Measurements from ENCODE around the gene PPP1R37.

DNA sequence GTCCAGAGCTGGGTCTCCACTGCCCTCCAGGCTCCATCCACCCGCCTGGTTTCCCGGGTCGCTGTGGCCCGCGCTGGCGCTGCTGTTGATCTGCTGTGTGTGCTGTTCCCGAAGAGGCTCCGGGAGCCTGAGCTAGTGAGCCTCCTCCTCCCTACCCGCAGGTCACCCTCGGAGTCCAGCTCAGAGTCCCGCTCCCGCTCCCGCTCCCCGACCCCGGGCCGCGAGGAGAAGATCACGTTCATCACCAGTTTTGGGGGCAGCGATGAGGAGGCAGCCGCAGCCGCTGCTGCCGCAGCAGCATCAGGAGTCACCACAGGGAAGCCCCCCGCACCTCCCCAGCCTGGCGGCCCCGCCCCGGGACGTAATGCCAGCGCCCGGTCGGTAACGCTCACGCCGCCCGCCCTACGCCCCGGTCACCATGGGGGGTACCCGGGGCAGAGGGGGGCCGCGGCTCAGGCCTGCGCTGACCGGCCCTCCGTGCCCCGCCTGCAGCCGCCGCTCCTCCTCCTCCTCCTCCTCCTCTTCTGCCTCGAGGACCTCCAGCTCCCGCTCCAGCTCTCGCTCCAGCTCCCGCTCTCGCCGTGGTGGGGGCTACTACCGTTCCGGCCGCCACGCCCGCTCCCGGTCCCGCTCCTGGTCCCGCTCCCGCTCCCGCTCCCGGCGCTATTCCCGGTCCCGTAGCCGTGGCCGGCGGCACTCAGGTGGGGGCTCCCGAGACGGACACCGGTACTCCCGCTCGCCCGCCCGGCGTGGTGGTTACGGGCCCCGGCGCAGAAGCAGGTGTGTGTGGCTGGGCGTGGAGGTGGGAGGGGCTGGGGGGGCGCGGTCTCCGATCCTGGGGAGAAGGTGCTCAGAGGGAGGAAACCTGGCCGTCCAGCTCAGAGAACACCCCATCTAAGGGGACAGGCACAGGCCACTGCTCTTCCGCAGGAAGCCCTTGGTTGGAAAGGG lies 28.9 kb upstream of the PPP1R37 start:
- TF ChIP-seq ESRRG (CRISPR knock-in tag; IDR thresholded peaks at IDR 0.05) (no peak), ZFP30 (CRISPR knock-in tag; IDR thresholded peaks at IDR 0.05) (no peak), ISL1 (CRISPR knock-in tag; IDR thresholded peaks at IDR 0.05) (no peak), RARB (CRISPR knock-in tag; IDR thresholded peaks at IDR 0.05) (no peak)
- TF ChIP-seq, protein P1, sequence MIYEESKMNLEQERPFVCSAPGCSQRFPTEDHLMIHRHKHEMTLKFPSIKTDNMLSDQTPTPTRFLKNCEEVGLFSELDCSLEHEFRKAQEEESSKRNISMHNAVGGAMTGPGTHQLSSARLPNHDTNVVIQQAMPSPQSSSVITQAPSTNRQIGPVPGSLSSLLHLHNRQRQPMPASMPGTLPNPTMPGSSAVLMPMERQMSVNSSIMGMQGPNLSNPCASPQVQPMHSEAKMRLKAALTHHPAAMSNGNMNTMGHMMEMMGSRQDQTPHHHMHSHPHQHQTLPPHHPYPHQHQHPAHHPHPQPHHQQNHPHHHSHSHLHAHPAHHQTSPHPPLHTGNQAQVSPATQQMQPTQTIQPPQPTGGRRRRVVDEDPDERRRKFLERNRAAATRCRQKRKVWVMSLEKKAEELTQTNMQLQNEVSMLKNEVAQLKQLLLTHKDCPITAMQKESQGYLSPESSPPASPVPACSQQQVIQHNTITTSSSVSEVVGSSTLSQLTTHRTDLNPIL (CRISPR knock-in tag; IDR thresholded peaks at IDR 0.05; ENCODE audit: low read depth), result no peak
